ENCODE measurements around the gene PRKCSH.
"Not testable (repeated sequence)": the region's sequence is repeated elsewhere in the genome, so short reads cannot be mapped to it uniquely, and the experiment has no call there.

The PRKCSH gene

DNA sequence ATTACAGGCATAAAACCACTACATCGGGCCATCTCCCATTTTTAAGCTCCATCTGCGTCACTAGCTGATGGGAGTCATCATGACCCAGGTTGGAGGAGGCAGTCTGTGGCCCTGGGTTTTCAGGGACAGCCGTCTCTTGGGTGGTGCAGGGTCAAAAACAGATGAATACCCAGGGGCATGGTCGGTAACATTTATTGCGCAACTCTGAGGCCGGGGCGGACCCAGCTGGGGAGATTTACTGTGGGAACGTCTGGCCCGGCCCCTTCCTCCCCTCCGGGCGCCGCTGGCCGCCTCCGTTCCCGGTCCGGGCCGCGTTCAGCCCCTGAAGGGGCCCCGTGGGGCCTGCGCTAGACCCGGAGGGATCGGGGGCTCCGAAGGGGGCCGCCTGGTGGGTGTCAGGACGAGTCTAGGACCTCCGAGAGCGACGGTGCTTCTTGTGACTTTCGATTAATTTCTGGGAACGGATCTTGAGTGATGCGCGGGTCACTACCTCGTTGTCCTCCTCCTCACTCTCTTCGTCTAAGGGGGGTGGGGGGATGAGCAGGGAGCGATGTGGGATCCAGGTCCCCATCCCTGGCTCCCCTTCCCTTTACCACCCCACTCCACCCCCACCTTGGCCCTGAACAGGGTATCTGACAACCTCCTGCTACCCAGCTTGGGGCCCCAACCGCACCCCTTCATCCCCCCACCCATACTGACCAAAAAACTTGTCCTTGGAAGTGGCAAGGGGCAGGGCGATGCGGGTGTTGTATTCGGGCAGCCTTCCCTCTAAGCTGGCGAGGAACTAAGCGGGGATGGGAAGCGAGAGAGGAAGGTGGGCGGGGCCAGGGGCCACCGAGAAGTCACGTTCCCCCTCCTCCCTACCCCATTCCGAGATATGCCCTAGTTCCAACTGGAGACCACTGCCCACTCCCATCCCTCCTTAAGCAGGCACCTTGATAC, 14.7 kb upstream of the PRKCSH start:
- FAIRE-seq = no peak

DNA sequence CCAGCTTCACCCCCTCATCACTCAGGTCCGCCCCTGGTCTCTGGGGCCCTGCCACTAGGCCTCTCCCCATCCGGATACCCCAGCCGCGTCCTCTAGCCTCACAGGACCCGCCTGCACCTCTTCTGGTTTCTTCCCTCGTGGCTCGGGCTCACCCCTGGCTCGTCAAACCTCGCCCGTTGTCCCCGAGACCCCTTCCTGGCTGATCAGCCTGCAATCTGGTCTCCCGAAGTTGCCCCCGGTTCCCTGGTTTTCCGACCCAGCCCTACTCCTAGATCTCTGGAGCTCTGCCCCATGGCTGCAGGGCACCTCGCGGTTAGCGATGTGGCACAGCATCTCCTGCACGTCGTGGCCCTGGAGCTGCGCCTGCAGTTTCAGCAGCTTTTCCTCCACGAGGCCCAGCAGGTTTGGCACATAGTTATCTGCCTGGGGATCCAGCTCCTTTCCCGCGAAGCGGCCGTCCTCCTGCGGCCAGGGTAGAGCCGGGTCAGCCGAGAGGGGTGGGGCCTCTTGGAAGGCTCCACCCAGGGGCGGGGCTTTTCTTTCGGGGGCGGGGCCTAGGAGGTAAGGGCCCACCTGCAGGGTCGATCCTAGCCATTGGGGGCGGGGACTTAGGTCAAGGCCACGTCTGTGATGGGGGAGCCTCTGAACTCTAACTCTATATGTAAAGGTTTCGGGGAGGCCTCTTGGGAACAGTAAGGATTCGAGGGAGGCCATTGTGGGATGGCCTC, 13.9 kb upstream of the PRKCSH start:
- FAIRE-seq = no peak

DNA sequence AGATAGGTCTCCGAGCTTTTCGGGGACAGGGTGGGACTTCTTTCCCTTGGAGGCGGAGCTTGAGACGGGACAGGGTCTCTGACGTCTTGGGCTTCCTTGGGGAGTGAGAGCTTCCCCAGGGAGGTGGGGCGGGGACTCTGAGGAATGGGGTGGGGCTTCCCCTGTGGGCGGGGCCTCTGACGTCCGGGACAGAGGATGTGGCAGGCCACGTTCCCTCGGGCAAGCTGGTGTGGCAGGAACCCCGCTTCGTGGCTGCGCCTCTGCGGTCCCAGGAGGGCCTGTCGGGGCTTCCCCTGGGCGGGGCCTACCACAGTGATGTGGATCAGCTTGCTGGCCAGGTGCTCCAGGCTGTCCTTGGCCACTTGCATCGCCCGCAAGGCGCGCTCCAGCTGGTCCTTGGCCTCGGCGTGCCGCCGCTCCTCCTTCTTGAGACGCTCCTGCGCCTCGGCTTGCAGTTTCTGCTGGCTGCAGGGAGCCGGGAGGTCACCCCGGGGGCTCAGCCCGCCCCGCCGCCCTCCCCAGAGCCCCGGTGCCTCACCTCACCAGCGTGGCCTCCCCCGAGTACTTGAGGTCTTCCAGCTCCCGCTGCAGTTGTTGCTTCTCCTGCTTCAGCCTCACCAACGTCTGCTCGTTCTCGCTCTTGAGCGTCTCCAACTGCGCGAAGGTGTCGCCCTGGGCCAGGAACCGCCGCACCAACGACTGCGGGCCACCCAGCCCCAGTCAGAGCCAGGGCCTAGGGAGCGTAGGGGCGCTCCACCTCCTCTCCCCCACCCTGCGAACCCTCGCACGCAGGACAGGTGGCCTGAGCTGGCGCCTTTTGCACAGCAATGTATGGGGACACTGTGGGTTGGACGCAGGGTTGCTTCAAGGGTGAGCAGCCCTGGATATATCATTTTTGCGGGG, 13.0 kb upstream of the PRKCSH start:
- no peak for FAIRE-seq

GRCh38 chr19:11423164-11423790, 12.2 kb upstream of the PRKCSH start:
- FAIRE-seq = no peak

- FAIRE-seq = no peak
Measured at GRCh38 chr19:11423791-11424181, 11.6 kb upstream of the PRKCSH start.

- FAIRE-seq = no peak
Measured at GRCh38 chr19:11425719-11426457, 9.5 kb upstream of the PRKCSH start.

DNA sequence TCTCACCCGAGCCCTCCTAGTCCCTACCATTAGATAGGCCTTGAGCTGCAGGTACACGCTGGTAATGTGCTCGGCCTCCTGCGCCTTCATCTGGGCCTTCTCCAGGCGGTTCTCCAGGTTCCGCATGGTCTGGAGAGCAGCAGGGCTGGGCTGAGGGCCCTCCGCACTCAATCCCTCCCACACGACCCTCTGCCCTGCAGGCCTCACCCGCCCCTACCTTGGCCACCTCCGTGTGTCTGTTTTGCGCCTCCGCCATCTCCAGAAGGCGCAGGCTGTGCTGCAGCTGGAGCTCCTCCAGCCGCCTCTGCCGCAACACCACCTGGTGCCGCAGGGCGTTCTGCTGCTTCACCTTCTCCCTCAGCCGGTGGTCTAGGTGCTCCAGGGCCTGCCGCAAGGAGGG, 8.8 kb upstream of the PRKCSH start:
- no peak for FAIRE-seq

- not testable (repeated sequence) for FAIRE-seq
Measured at GRCh38 chr19:11433526-11433925, 1.9 kb upstream of the PRKCSH start.

DNA sequence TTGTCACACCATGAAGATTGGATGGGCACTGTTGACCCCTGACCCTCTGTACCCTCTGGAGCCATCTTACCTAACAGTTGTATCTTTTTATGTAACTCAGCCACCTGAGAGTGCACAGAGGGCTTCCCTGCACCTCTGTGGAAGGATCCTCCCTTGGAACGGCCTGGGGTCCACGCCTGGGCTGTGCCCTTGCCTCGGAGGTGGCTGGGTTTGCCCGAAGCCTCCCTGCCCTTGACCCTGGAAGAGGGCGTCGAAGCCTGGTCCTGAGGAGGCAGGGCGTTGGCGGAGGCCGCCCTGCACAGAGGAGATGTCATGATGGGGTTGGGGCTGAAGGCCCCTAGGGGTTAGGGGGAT, 755 bp upstream of the PRKCSH start:
- FAIRE-seq = no peak

DNA sequence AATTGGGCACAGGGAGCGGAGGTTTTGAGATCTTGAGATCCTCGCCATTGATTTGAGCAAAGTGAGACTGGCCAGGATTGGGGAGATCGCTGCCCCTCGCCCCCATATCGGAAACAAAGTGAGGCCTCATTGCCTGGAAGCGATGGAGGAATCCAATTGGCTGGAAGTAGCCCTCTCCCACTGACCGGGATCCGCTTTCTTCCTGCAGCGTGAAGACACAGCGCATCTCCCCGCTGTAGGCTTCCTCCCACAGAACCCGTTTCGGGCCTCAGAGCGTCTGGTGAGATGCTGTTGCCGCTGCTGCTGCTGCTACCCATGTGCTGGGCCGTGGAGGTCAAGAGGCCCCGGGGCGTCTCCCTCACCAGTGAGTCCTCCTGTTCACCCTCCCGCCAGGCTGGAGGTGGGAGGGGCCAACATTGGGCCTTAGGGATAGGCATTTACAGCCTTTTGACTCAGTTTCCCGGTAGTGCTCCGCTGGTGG, 438 bp downstream of the PRKCSH start:
- no peak for FAIRE-seq

DNA sequence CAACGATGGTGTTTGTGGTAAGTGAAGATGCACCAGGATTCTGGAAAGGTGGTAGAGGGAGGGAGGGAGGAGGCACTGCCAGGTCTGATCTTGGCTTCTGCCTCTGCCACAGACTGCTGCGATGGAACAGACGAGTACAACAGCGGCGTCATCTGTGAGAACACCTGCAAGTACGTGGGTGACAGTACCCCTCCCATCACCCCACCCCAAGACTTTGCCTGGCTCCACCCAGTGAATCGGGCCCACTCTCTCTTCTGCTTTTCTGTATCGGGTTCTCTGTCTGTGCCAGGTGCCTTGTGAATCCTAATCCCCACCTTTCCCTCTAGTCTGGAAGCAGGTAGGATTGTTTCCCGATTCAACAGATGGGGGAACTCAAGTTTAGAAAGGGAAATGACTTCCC, 2.5 kb downstream of the PRKCSH start:
- FAIRE-seq = no peak

DNA sequence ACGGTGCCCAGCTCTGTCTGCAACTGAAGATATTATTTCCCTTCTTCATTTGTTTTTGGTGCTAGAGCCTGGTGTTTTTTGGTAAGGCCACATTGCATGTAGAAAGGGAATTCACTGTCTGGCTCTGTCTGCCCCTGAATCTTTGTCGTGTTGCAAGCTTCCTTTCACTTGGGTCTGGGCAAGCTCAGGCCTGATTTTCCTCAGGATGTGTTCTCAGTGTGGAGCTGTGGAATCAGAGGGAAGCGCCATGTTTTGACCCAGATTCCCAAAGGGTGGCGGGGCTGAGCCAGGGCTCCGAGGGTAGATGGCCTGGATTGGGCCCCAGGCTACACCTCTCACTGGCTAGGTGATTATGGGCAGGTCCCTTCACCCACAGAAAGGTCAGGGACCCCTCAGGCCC, 8.6 kb downstream of the PRKCSH start:
- no peak for FAIRE-seq

GRCh38 chr19:11445141-11445540, 9.7 kb downstream of the PRKCSH start:
- no peak for FAIRE-seq

DNA sequence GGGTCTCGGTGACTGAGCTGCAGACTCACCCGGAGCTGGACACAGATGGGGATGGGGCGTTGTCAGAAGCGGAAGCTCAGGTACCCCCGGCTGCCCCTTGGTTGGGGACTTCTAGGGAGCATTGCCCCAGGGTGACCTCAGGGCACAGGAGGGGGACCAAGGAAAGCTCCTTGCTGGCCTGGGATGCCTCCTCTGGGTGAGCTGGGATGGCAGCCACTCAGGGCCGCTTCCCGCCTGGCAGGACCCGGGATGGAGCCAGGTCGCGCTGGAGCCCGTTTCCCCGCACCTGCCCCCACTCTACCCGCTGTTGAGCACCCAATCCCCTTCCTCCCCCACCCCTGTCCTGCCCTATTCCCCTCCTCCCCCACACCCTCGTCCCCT, 10.8 kb downstream of the PRKCSH start:
- no peak for FAIRE-seq

DNA sequence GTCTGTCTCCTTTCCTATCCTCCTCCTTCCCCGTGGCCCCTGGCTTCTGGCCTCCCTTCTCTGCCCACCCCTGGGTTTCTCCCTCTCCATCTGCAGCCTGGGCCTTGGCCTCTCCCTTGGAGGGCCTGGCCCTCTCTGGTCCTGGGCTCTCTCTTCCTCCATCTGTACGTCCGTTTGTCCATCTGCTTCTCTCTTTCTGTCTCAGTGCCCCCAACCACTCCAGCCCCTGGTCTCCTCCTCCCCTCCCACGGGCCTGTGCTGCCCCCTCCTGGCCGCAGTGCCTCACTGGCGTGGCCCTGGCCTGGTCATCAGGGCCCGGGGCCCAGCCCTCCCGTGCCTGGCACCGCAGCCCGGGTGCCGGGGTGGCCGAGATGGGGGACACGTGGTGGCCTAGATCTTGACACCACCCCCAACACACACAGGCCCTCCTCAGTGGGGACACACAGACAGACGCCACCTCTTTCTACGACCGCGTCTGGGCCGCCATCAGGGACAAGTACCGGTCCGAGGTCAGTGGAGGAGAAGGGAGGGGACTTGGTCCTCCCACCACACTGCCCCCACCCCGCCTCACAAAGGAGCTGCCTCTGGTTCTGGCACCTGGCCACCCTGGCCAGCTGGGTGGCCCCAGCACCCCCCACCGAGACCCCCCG, 11.3 kb downstream of the PRKCSH start:
- FAIRE-seq = no peak

GRCh38 chr19:11447347-11448262, 12.2 kb downstream of the PRKCSH start:
- no peak for FAIRE-seq

- no peak for FAIRE-seq
Measured at GRCh38 chr19:11448410-11448809, 13.0 kb downstream of the PRKCSH start.

- no peak for FAIRE-seq
Measured at GRCh38 chr19:11448923-11449554, 13.6 kb downstream of the PRKCSH start.

DNA sequence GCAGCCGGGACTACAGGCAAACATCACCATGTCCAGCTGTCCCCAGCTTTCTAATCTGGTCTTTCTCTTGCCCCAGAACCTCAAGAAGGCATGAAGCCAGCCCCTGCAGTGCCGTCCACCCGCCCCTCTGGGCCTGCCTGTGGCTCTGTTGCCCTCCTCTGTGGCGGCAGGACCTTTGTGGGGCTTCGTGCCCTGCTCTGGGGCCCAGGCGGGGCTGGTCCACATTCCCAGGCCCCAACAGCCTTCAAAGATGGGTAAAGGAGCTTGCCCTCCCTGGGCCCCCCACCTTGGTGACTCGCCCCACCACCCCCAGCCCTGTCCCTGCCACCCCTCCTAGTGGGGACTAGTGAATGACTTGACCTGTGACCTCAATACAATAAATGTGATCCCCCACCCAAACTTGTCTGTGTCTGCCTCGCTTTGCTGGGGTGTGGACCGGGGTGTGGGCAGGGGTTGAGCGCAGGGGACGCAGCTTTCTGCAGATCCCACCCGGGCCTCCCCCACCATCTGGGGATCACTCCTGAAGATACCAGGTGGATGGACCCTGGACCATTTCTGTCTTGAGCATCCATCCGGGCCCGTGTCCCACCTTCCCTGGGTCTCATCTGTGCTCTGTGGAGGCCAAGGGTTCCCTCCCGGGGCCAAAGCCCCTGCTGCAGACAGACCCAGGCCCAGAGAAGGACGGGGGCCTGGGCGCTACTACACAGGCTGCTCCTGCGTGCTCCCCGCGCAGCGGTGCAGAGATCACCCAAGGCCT, 15.3 kb downstream of the PRKCSH start:
- no peak for FAIRE-seq
